Transverse colon (tissue), 4 donors: Measurements from ENCODE around the gene BRD3. TPM values are rescaled to one million over a fixed set of nuclear protein-coding genes. Genes with fewer than 3 reads are reported as not detected.

Experiments used
- DNase-seq: peaks from one replicate; pipeline ENCODE4 v3.0.0-alpha.2; 2019
- H3K27ac ChIP-seq, 4 donors: fragments of 200-600 bp; sonication (generic); 2 replicates each; pipeline ENCODE4 v1.5.1; 2016 to 2018; ENCODE audit warnings: inconsistent platforms in 4 of 4
- H3K27me3 ChIP-seq: fragments of 200-600 bp; sonication (generic); 2 replicates; pipeline ENCODE4 v1.5.1; 2017; ENCODE audit warnings: inconsistent platforms
- H3K36me3 ChIP-seq, 4 donors: fragments of 200-600 bp; sonication (generic); 2 replicates each; pipeline ENCODE4 v1.5.1; 2017 to 2019; ENCODE audit warnings: inconsistent platforms in 4 of 4
- H3K4me1 ChIP-seq, 4 donors: fragments of 200-600 bp; sonication (generic); 2 replicates each; pipeline ENCODE4 v1.5.1; 2017 to 2020; ENCODE audit warnings: inconsistent platforms in 4 of 4
- H3K4me3 ChIP-seq, 4 donors: fragments of 200-600 bp; sonication (generic); 1 replicate in 1 of 4; 2 replicates in 3 of 4; pipeline versions ENCODE4 v1.5.1 to v1.6.1; 2017 to 2019; ENCODE audit warnings: inconsistent platforms in 4 of 4
- H3K9me3 ChIP-seq, 2 donors: fragments of 200-600 bp; sonication (generic); 2 replicates each; pipeline ENCODE4 v1.5.1; 2017 to 2019; ENCODE audit warnings: inconsistent platforms in 2 of 2
- CTCF ChIP-seq, 5 experiments: fragments of 200-600 bp in 3 of 5; fragments of 450-650 bp in 2 of 5; sonication (generic) in 3 of 5; IDR thresholded peaks; 1 replicate in 2 of 5; 2 replicates in 3 of 5; pipeline ENCODE4 v1.5.1; 2016 to 2017; ENCODE audit warnings: antibody characterized with exemption in 5 of 5, inconsistent platforms in 3 of 5, mild to moderate bottlenecking in 2 of 5, moderate library complexity in 1 of 5
- EP300 ChIP-seq: sonication (generic); formaldehyde crosslinking; IDR thresholded peaks from one replicate; pipeline ENCODE4 v1.6.1; 2017; ENCODE audit warnings: antibody characterized with exemption, low read depth
- POLR2A ChIP-seq: fragments of 450-650 bp; IDR thresholded peaks from one replicate; pipeline ENCODE4 v1.6.1; 2016; ENCODE audit warnings: antibody characterized with exemption, mild to moderate bottlenecking, moderate library complexity
- POLR2AphosphoS5 ChIP-seq, 3 donors: sonication (generic); formaldehyde crosslinking; IDR thresholded peaks; one replicate each; pipeline ENCODE4 v1.6.1; 2016; ENCODE audit warnings: antibody characterized with exemption in 3 of 3
- WGBS, 2 donors: methylation state at CpG; one replicate each; pipeline ENCODE4 v1.1.5; 2018; ENCODE audit warnings: low coverage in 1 of 2; 5-methylcytosine and 5-hydroxymethylcytosine counted together
- in situ Hi-C, 4 donors: fragments of 200-750 bp; cut with MboI; loops; one replicate each; pipeline versions ENCODE4 v1.15.0 to v1.15.1; 2017; ENCODE audit warnings: low sequenced_read_pairs in 3 of 4, low pct_ligation_motif_present in 1 of 4, low pct_unique_long_range_greater_than_20kb in 1 of 4
- intact Hi-C: fragments of 100-400 bp; cut with DNase I; formaldehyde crosslinking; loops from one replicate; pipeline ENCODE4 v1.15.1; 2023; ENCODE audit warnings: low total_unique reads
- total RNA-seq, 4 donors: library from RNA; depleted of rRNA; stranded (reverse); fragments of >200 nt; gene quantifications; one replicate each; pipeline ENCODE4 v1.1.0, GENCODE V29; 2016

Gene BRD3
- total RNA-seq, 4 donors from 2014 or later: 14.5 to 21.3 (median 17.2) TPM

DNA sequence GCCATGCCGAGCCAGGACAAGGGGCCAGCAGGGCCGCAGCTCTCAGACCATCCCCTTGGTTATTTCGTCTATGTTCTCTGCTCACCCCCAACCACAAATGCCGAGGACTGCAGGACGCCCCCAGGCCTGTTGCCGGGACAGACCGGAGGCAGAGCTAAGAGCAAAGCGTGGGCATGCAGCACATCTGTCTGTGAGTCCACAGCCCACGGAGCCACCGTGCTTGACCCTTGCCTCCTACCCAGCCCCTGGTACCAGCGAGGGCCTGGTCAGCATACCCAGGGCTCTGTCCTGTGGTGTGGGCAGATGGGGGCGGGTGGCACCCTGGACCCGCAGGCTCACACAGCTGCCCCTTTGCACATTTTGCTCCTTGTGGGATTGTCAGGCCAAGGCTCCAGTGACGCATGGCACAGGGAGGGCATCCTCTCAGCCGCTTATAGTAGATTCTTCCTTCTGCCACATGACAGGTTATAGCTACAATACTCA lies 4.7 kb downstream of the BRD3 start:
- no peak overlapping the region for H3K4me3 ChIP-seq
- H3K27ac ChIP-seq: no peak overlapping the region
- no peaks in the 10 kb centered on the region for H3K9me3 ChIP-seq
- H3K27me3 ChIP-seq: no peaks in the 10 kb centered on the region
- DNase-seq: no peak
- H3K36me3 ChIP-seq: no peaks in the 10 kb centered on the region
- 83 to 94% methylated on average over 6 to 12 of the region's 15 CpGs for WGBS, 2 donors
- intact Hi-C loops: no loop called here
- peaks cover 17 to 63% (median 45%) of the 10 kb centered on the region in 4 donors for H3K4me1 ChIP-seq
- TF ChIP-seq CTCF (IDR thresholded peaks at IDR 0.05): no peak
- TF ChIP-seq POLR2AphosphoS5 (IDR thresholded peaks at IDR 0.05): no peak
- no peak for TF ChIP-seq EP300
- TF ChIP-seq POLR2A: no peak
- in situ Hi-C loops: no loop called here

DNA sequence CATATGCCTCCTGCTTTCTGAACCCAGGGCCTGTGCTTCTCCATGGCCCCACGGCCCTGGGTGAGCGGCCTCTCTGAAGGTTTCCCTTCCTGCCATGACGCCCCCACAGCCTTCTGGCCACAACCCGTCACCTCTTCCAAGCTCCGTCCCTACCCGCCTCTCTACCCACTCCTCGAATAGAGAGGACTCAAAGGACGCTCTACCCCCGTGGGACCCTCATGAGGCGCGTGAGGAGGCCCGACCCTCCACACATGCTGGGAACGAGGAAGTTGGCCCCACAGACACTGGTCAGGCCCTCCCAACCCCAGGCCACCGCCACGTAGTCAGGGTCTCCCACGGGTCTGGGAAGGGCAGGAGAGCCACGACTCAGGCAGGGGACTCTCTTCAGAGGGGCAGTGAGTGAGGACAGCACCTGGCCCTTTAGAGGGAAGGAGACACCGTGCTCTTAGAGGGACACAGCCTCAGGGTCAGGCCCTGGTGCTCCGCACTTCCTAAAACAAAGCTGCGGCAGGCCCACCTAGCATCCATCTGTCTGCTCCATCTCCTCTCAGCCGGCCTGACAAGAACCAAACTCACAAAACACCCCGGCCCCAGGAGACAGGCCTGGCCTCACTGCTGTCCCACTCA lies 5.3 kb downstream of the BRD3 start:
- in situ Hi-C loops: no loop called here
- no peak overlapping the region for H3K4me3 ChIP-seq
- no peak overlapping the region for H3K27ac ChIP-seq
- peaks cover 17 to 68% (median 45%) of the 10 kb centered on the region in 4 donors for H3K4me1 ChIP-seq
- no peaks in the 10 kb centered on the region for H3K27me3 ChIP-seq
- WGBS, 2 donors: 81% methylated on average over 22 of the region's 22 CpGs; no CpG with 5 or more reads in 1 of the 2 donors
- no peaks in the 10 kb centered on the region for H3K36me3 ChIP-seq
- DNase-seq: no peak
- H3K9me3 ChIP-seq: no peaks in the 10 kb centered on the region
- TF ChIP-seq POLR2A (no peak), CTCF (IDR thresholded peaks at IDR 0.05) (no peak), POLR2AphosphoS5 (IDR thresholded peaks at IDR 0.05) (no peak), EP300 (no peak)
- intact Hi-C loops: no loop called here

GRCh38 chr9:134061688-134062371 lies 6.0 kb downstream of the BRD3 start:
- H3K9me3 ChIP-seq: no peaks in the 10 kb centered on the region
- 80% methylated on average over 22 of the region's 22 CpGs; no CpG with 5 or more reads in 1 of the 2 donors for WGBS, 2 donors
- H3K4me3 ChIP-seq: no peak overlapping the region
- peaks cover 22 to 75% (median 47%) of the 10 kb centered on the region in 4 donors for H3K4me1 ChIP-seq
- H3K27ac ChIP-seq: no peak overlapping the region
- no peak for TF ChIP-seq EP300
- TF ChIP-seq CTCF (IDR thresholded peaks at IDR 0.05): no peak
- no peak for TF ChIP-seq POLR2AphosphoS5 (IDR thresholded peaks at IDR 0.05)
- no peak for TF ChIP-seq POLR2A
- no peaks in the 10 kb centered on the region for H3K36me3 ChIP-seq
- in situ Hi-C loops: no loop called here
- intact Hi-C loops: no loop called here
- no peak for DNase-seq
- H3K27me3 ChIP-seq: no peaks in the 10 kb centered on the region

DNA sequence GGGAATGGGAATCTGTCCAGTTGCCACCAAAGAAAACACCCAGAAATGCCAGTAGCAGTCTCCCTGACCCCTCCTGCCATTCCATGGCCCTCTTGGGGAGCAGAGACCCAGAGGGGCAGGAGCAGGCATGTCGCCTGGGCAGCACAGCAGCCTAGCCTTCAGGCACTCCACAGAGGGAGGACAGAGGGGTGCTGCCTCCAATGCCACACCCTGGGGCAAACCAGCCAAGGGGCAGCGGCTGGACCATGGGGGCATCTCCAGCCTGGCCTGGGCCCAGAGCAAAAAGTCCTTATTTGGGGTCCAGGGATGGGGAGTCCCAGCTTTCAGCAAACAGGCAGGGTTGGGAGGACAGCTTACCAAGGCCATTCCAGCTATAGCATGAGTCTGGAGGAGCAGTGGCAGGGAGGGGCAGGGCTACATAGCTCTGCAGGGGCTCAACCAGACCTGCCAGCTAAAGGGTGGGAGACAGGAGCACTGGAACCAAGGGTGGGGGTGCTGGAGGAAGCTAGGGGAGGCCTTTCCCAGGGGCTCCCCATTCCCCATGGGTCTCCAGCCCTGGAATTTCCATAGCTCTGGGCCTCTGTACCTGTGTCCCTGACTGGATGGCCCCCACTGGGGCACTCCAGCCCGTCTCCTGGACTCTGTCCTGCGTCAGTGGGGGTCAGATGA lies 6.7 kb downstream of the BRD3 start:
- H3K4me1 ChIP-seq: peaks cover 23 to 75% (median 50%) of the 10 kb centered on the region in 4 donors
- no peaks in the 10 kb centered on the region for H3K36me3 ChIP-seq
- no peaks in the 10 kb centered on the region for H3K9me3 ChIP-seq
- WGBS, 2 donors: 74% methylated on average over 4 of the region's 4 CpGs; no CpG with 5 or more reads in 1 of the 2 donors
- H3K4me3 ChIP-seq: no peak overlapping the region
- in situ Hi-C loops (no loop called here), intact Hi-C loops (no loop called here)
- H3K27ac ChIP-seq: no peak overlapping the region
- no peaks in the 10 kb centered on the region for H3K27me3 ChIP-seq
- TF ChIP-seq POLR2A: no peak
- no peak for DNase-seq
